ENCODE measurements around the gene RHOV. TPM values are rescaled to one million over a fixed set of nuclear protein-coding genes. Genes with fewer than 3 reads are reported as not detected.

RHOV gene
- total RNA-seq, 1 experiment from 2014 or later = 4.2 TPM

DNA sequence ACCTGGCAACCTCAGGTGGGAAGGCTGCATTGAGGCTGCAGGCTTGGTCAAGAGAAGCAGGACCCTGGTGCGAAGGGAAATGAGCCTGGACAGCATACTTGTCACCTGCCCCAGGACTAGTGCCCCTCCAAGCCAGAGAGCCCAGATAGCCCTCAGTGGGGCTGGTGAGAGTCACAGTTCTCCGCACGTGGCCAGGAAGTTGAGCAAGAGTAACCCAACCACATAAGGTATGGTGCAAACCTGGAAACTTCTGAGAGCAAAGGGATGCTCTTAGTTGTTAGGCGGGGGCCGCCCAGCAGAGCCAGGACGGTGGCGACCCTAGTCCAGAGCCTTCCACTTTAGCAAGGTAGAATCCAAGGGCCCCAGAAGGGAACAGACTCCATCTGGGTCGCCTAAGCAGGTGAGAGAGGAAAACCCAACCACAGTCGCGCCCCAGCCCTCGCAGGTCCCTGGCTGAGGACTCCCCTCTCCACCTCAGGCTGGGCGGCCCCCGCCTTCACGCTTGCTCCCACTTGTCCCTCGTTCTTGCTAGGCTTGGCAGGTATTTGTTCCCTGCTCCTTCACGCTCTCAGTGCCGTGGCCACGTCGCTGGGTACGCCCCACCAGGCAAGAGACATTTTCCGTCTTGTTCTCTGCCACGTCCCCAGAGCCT, 19.1 kb upstream of the RHOV start:
- H3K9me3 ChIP-seq (ENCODE audit: control insufficient read depth, insufficient read depth, low read depth, low read length) = no peaks in the 10 kb centered on the region
- H3K4me3 ChIP-seq (ENCODE audit: low read depth in 2 of 2, low read length in 2 of 2) = no peak overlapping the region
- no TSS peak for BruUV-seq (replicated peaks)
- no peaks in the 10 kb centered on the region for H3K27me3 ChIP-seq (ENCODE audit: control insufficient read depth, insufficient read depth, low read length)
- ChIA-PET CTCF (interaction anchor here (0.8 to 4.3 kb wide), 4 partner anchors 21 to 35 kb away, joined by 3 to 74 read pairs (median 37); no protein-coding TSS in a partner anchor), POLR2A (no interaction called here)
- H3K27ac ChIP-seq (ENCODE audit: low read length) = peak overlapping the region; percentile 90; the same call in 1 of the 2 replicates
- DNase-seq (ENCODE audit: low read depth, low spot score) = no peak
- no peak for TF ChIP-seq POLR2AphosphoS5 (IDR thresholded peaks at IDR 0.05; ENCODE audit: low read depth, low read length)
- TF ChIP-seq, protein P1, sequence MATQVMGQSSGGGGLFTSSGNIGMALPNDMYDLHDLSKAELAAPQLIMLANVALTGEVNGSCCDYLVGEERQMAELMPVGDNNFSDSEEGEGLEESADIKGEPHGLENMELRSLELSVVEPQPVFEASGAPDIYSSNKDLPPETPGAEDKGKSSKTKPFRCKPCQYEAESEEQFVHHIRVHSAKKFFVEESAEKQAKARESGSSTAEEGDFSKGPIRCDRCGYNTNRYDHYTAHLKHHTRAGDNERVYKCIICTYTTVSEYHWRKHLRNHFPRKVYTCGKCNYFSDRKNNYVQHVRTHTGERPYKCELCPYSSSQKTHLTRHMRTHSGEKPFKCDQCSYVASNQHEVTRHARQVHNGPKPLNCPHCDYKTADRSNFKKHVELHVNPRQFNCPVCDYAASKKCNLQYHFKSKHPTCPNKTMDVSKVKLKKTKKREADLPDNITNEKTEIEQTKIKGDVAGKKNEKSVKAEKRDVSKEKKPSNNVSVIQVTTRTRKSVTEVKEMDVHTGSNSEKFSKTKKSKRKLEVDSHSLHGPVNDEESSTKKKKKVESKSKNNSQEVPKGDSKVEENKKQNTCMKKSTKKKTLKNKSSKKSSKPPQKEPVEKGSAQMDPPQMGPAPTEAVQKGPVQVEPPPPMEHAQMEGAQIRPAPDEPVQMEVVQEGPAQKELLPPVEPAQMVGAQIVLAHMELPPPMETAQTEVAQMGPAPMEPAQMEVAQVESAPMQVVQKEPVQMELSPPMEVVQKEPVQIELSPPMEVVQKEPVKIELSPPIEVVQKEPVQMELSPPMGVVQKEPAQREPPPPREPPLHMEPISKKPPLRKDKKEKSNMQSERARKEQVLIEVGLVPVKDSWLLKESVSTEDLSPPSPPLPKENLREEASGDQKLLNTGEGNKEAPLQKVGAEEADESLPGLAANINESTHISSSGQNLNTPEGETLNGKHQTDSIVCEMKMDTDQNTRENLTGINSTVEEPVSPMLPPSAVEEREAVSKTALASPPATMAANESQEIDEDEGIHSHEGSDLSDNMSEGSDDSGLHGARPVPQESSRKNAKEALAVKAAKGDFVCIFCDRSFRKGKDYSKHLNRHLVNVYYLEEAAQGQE (IDR thresholded peaks at IDR 0.05; ENCODE audit: insufficient read depth in 1 of 2, low read depth in 2 of 2, low read length in 1 of 2) = no peak
- no peak for TF ChIP-seq SIN3A (IDR thresholded peaks at IDR 0.05; ENCODE audit: borderline replicate concordance, insufficient read depth, low read depth, low read length)
- TF ChIP-seq TCF7L2 (IDR thresholded peaks at IDR 0.05; ENCODE audit: low read depth, low read length) = no peak
- TF ChIP-seq, protein P2, sequence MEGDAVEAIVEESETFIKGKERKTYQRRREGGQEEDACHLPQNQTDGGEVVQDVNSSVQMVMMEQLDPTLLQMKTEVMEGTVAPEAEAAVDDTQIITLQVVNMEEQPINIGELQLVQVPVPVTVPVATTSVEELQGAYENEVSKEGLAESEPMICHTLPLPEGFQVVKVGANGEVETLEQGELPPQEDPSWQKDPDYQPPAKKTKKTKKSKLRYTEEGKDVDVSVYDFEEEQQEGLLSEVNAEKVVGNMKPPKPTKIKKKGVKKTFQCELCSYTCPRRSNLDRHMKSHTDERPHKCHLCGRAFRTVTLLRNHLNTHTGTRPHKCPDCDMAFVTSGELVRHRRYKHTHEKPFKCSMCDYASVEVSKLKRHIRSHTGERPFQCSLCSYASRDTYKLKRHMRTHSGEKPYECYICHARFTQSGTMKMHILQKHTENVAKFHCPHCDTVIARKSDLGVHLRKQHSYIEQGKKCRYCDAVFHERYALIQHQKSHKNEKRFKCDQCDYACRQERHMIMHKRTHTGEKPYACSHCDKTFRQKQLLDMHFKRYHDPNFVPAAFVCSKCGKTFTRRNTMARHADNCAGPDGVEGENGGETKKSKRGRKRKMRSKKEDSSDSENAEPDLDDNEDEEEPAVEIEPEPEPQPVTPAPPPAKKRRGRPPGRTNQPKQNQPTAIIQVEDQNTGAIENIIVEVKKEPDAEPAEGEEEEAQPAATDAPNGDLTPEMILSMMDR (IDR thresholded peaks at IDR 0.05) = no peak
- in situ Hi-C loops (cut with HindIII; ENCODE audit: low pct_unique_long_range_greater_than_20kb, low sequenced_read_pairs) = no loop called here
- H3K4me1 ChIP-seq (ENCODE audit: control insufficient read depth, insufficient read depth, low read length) = peaks cover 9% of the 10 kb centered on the region
- intact Hi-C loops (cut with micrococcal nuclease; ENCODE audit: unreplicated experiment) = loop anchor here (2.0 kb wide), 1 partner anchor 34 kb away; no protein-coding TSS in a partner anchor
- H3K36me3 ChIP-seq (ENCODE audit: control insufficient read depth, insufficient read depth, low read length) = peaks cover 5% of the 10 kb centered on the region
- no peak for ATAC-seq

DNA sequence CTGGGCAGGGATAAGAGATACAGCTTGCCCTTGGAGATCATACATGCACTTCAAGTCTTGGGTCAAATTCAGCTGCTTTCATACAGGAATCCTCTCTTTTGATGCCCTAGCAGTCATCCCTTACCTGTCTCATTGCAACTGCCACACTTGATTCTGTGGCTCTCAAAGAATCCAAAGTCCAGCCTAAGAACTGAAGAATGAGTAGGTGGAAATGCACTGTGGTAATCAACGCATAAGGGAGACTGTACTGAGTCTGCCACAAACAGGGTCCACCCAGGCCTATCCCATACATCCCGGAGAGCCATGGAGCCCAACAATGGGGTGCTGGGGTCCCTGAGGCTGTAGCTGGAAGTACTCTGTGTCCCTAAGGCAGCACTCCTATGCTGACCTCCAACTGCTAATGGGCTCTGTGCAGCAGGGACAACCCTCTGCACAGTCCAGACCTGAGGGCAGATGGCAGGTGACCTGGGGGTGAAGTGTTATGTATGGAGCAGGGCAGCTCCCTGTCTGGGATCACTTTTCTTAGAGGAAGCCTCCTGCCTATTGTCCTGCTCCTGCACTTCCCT, 18.5 kb upstream of the RHOV start:
- ChIA-PET CTCF (interaction anchor here (0.5 to 4.3 kb wide), 14 partner anchors 12 to 146 kb away, joined by 3 to 74 read pairs (median 4); partner anchors contain the start of genes DNAJC17, GCHFR and ZFYVE19), POLR2A (interaction anchor here (0.5 kb wide), 3 partner anchors 58 to 303 kb away, joined by 4 to 10 read pairs (median 6); no protein-coding TSS in a partner anchor)
- intact Hi-C loops (cut with micrococcal nuclease; ENCODE audit: unreplicated experiment) = loop anchor here (2.0 kb wide), 1 partner anchor 34 kb away; no protein-coding TSS in a partner anchor
- TF ChIP-seq TCF7L2 (IDR thresholded peaks at IDR 0.05; ENCODE audit: low read depth, low read length) (no peak), SIN3A (IDR thresholded peaks at IDR 0.05; ENCODE audit: borderline replicate concordance, insufficient read depth, low read depth, low read length) (no peak), POLR2AphosphoS5 (IDR thresholded peaks at IDR 0.05; ENCODE audit: low read depth, low read length) (no peak)
- TF ChIP-seq, protein P1 (IDR thresholded peaks at IDR 0.05; ENCODE audit: insufficient read depth in 1 of 2, low read depth in 2 of 2, low read length in 1 of 2) = no peak
- TF ChIP-seq, protein P2 (IDR thresholded peaks at IDR 0.05) = no peak
- Histone ChIP-seq H3K4me1 (ENCODE audit: control insufficient read depth, insufficient read depth, low read length) (peaks cover 9% of the 10 kb centered on the region), H3K36me3 (ENCODE audit: control insufficient read depth, insufficient read depth, low read length) (peaks cover 2% of the 10 kb centered on the region), H3K27me3 (ENCODE audit: control insufficient read depth, insufficient read depth, low read length) (no peaks in the 10 kb centered on the region), H3K4me3 (ENCODE audit: low read depth in 2 of 2, low read length in 2 of 2) (no peak overlapping the region), H3K9me3 (ENCODE audit: control insufficient read depth, insufficient read depth, low read depth, low read length) (no peaks in the 10 kb centered on the region), H3K27ac (ENCODE audit: low read length) (no peak overlapping the region)
- in situ Hi-C loops (cut with HindIII; ENCODE audit: low pct_unique_long_range_greater_than_20kb, low sequenced_read_pairs) = no loop called here
- ATAC-seq = no peak
- no TSS peak for BruUV-seq (replicated peaks)
- no peak for DNase-seq (ENCODE audit: low read depth, low spot score)
